Left forelimb (tissue), 1 donor: Measurements from ENCODE around the gene SNAPC2.
A peak's percentile ranks its signal among the peaks of the same experiment; 100 is the strongest.
"Not testable (repeated sequence)": the region's sequence is repeated elsewhere in the genome, so short reads cannot be mapped to it uniquely, and the experiment has no call there.

ENCODE experiments used
- DNase-seq: peaks from one replicate; pipeline ENCODE4 v3.0.0-alpha.2; 2018; ENCODE audit warnings: low spot score

SNAPC2 gene

DNA sequence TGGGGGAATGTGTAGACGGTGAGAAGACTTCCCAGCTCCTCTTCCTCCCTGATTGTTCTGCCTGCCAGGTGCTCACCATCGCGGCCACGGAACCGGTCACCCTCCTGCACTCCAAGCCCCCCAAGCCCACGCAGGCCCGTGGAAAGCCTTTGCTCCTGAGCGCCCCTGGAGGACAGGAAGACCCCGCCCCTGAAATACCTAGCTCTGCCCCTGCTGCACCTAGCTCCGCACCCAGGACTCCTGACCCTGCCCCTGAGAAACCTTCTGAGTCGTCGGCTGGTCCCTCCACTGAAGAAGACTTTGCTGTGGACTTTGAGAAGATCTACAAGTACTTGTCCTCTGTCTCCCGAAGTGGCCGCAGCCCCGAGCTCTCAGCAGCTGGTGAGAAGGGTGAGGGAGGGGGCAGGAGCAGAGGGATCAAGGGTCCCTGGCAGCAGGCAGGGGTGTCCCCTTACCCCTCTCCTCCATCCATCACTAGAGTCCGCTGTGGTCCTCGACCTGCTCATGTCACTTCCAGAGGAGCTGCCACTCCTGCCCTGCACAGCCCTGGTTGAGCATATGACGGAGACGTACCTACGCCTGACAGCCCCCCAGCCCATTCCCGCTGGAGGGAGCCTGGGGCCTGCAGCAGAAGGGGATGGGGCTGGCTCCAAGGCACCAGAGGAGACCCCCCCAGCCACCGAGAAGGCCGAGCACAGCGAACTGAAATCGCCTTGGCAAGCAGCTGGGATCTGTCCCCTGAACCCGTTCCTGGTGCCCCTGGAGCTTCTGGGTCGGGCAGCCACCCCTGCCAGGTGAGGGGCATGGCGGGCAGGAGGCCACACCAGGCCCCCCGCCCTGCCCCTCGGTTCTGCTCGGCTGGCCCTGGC is 2.1 kb downstream of the SNAPC2 start:
- no peak for DNase-seq

DNA sequence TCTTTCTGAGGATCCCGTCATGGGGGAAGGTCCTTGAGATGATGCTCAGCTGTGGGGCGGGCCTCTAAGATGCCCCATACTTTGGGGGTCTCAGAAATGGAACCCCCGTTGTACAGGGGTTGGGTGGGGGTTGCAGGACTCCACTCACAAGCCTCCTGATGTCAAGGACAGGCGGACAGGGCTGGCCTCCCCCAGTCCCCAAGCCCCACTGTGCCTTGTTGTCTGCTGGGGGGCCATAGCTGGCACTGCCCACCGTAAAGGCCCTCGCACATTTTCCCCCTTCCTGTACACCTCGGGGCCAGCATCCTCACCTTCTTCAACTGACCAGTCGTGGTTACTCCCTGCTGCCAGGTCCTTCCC is 2.7 kb downstream of the SNAPC2 start:
- no peak for DNase-seq

DNA sequence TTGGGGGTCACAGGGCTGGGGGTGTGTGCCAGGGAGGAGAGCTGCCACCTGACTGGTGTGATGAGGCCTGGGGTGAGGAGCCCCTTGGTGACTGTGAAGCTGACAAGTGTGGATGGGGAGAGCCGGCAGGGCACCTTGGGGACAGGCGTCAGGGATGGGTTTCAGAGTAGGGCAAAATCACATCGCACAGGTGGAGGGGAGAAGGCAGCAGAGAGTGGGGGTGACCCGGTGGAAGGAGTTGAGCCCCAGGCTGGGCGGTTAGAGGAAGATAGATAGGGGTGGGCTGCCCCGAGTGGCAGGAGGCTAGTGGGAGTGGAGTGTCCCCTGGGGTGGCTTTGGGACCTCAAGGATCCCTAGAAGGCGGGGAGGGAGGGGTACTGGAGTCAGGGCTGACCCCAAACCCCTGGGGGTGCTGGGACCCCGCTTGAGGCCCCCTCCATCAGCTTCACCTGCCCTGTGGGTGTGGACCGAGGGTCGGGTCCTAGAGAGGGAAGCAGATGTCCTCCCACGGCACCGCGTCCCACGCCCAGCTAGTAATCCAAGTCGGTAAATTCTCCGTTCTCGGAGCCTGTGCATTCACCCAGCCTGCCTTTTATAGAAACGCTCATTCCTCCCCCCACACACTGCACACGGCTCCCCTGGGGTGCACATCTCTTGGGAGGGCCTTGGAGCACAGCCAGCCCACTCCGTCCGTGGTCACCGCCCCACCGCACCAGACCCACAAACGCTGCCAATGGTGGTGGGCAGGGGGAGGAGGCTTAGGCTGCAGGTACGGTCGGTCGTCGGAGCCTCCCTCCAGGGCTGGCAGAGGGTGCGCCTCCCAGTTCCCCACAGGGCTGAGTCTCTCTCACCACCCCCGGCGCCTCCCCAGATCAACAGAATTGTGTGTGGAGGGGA is 3.4 kb downstream of the SNAPC2 start:
- DNase-seq: no peak

DNA sequence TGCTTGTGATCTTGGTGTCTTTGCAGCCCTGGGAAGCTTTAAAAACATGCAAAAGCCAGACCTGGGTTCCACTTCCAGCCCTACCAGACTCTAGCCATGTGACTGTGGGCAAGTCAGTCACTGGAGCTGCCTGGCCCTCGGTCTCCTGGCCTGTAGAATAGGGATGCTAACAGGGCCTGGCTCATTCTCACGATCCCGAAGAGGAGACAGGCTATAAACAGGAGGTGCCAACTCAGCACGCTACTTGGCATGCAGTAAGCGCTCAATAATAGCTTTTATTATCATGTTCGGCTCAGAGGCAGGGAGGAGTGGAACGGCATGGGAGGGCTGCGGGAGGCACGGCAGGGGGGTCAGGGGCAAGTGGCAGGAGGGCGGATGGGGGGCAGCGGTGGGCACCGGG is 4.1 kb downstream of the SNAPC2 start:
- no peak for DNase-seq

DNA sequence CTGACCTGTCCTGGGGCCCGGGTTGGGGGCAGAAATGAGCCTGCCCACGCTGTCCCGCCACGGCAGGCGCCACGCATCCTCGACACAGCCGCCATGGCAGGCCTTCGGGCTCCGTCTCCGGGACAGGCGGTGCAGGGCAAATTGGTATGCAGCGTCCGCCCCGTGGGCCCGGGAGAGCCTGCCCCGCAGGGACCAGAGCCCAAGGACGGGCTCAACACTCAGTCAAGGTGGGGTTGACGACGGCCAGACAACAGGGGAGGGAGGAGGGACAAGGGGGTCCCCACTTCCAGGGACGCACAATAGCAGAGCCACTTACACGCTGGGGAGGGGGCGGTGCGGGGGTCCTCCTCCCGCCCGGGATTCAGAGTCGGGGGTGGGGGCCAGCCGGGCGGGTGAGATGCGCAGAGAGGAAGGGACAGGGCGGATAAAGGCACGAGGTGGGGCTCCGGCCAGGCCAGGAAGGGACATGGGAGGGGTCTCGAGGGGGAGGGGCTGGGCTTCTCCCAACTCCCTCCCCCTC is 4.6 kb downstream of the SNAPC2 start:
- no peak for DNase-seq

DNA sequence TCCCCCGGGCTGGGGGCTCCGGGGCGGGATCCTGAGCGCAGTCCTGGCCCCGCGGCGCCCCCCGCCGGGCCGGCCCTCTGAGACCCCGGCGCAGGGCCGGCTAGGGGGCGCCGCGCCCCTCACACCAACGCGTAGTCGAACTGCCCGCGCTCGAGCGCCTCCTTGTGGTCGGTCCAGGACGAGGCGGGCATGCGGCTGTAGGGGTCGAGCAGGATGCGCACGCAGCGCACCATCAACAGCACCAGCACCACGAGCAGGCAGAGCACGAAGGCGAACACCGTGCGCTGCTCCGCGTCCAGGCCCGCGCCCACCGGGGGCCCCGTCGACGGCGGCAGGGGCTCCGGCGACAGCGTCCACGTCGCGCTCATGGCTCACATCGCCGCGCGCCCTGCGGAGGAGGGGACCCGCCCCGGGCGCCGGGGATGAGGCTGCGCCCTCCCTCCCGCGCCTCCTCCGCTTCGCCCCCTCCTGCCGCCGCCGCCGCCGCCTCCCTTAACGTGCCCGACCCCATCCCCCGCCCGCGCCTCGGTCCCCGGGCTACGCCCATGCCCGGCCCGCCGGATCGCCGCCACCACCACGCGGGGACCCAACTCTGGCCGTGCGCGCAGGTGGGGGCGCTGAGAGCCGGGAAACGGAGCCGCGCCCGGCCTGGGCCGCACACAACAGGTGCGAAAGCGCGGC is 5.2 kb downstream of the SNAPC2 start:
- no peak for DNase-seq

DNA sequence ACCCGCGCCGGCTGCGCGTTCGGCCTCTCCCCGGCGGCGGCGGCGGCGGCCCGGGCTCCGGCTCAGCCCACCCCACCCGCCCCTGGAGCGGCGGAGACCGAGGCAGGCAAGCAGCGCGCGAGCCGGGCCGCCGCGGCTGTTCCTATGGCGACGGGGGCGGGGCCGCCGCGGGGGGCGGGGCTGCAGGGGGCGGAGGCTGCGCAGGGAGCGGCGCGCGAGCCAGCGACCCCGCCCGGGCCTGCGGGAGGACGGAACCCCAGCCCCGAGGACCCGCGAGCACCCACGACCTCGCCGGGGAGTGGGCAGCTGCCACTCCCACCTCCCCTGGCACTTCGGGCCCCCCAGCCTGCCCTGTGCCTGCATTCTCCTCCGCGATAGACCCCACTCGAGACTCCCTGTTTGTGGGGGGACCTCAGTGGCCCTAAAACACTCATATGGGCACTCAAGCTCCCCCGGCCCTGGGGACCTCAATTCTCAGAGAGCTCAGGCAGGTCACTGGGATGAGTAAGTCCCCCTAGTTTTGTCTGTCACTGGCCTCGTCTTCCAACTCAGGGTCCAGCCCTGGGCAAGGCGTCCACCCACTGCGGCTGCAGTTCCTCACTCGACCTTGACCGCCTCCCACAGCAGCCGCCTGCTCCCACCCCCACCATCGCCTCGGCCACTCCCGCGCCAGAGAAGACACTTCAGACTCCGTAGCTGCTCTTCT is 6.0 kb downstream of the SNAPC2 start, which contains the start of gene CTXN1:
TSS of gene CTXN1 (minus strand) at position 115 of the 706 bp plus-strand sequence. CDS start 597 bp downstream, outside the sequence.
- DNase-seq: no peak

DNA sequence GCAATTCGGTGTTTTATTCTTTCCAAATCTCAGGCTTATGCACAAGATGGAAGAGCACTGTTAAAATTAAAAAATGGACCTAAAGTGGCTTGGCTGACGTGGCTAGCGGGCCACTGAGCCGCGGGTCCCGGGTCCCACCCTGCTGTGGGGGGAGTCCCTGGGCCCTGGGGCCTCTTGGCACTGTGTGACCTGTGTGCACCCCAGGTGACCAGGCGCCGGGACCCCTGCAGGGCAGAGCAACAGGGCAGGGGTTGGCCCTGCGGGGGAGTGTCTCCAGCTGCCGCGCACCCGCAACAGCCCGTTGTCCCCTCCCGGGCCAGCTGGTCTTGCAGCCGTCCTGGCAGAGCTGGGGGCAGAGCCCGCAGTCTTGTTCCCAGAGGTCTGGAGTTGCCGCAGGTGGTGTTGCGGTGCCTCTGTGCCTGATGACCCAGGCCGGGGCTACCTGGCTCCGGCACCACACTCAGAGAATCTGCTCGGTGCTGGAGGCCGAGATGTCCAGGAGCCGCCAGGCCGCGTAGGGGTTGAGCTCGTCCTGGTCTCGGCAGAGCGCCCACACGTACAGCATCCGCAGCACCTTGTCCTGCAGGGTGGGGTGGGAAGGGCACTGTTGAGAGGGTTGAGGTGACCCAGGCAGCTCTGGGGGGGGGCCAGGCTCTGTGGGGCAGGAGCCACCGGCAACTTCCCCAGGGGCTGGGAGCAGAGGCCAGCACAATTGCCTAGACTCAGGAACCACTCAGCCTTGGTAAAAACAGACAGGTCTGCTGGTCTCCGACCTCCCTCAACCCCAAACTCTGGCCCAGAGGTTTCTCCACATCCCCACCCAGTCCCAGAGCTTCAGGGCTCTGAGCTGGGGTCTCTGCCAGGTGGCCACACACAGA is 6.8 kb downstream of the SNAPC2 start:
- DNase-seq: peak; percentile 68

DNA sequence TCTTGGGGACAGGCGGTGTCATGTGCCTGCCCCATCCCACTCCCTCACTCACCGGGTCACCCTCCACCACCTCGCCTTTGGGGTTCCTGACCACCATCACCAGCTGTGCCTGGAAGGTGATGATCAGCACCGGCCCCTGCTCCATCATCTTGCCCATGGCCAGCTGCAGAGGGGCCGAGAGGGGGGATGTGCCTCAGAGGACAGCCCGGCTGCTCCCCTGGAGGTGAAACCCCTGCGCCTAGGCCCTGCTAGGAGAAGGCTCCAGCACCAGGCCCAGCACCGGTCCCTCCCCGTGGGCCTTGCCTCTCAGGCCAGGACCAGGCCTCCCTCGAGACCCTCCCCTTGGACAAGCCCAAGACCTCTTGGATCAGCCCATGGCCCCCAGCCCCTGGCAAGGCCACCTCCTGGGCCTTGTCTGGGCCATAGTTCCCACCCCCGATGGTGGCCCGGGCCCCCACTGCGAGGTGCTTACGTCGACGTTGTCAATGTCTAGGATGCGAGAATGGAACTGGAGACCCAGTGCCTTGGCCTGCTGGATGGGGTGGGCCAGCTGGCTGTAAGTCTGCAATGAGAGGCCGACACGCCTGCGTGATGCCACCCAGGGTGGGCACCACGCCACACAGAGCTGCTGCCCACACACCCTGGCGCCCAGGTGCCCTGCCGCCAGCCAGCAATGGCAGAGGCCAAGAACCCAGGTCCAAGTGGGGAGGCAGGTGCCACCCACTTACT is 7.6 kb downstream of the SNAPC2 start:
- DNase-seq: peak; percentile 65

DNA sequence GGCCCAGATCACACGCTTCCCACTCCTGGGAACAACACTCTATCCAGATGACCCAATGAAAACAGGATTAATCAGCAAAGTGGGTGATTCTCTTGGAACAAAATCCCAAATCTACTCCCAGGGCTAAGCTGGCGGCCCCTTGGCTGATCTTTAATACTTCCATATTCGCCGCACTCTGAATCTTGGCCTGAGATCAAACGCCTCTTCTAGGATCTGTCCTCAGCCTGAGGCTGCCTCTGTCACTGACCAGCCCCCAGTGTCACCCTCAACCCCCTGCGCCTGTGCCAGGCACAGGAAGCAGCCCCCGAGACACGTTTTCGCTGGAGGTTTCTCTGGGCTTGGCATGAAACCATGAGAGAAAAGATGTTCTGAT is 8.2 kb downstream of the SNAPC2 start:
- DNase-seq: no peak

DNA sequence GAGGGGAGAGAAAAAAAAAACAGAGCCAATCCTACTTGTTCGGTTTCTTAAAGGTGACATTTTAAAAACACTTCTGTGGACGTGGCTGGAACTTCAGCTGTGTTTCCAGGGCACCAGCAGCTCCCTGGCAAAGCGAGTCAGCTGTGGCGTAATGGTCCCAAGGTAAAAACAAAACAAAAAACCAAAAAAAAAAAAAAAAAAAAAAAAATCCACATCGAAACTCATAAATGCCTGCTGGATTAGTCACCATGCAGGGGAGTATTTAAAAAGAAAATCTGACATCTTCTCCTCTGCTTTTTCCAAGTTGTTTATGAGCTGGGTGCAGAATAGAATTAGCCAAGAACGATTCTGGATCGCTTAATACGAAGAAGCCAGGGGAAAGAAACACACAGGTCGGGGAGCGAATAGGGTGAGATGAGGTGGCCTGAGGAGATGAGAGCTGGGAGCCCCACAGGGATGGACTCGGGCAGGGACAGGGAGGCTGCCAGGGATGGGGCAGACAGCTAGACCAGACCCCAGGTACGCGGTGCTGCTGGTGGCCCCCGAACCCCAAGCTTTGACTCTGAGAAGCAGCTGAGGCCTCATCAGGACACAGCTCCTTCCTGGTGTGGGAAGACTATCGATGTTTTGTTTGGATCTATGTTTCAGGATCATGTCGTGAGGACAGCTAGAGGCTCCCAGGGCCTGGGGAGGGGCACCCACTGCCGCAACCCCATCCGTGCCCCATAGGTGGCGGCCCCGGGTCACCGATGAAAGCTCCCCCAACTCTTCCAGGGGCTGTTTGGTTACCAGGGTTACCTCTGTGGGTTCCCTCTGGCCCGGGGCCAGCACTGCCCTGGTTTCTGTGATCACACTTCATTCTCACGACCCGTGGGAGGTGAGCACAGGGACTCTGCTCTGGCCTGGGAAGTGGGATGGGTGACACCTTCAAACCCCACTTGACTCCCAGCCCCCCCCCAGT is 8.9 kb downstream of the SNAPC2 start:
- DNase-seq: no peak

DNA sequence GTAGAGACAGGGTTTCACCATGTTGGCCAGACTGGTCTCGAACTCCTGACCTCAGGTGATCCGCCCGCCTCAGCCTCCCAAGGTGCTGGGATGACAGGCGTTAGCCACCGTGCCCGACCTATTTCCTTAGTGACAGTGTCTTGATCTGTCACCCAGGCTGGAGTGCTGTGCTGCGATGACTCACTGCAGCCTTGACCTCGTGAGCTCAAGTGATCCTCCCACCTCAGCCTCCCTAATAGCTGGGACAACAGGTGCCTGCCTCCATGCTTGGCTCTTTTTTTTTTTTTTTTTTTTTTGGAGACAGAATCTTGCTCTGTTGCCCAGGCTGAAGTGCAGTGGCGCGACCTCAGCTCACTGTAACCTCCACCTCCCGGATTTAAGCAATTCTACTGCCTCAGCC is 9.9 kb downstream of the SNAPC2 start:
- DNase-seq: not testable (repeated sequence)

DNA sequence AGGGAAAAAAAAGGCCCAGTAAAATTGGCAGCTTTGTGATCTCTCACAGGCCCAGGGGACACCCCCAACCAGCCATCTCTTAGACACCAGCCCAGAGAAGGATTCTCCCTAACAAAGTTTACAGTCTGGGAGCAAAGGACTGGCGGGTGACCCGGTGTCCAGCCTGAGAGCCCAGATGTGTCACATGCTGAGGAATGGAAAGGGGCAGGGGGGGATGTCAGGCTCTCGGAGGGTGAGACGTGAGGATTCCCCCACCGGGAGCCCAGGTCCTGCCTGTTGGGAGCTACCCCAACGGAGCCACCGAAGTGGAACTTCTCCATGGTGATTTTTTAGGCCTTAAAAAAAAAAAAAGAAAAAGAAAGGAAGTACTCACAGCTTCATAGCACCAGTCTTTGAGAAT is 10.6 kb downstream of the SNAPC2 start:
- DNase-seq: no peak

DNA sequence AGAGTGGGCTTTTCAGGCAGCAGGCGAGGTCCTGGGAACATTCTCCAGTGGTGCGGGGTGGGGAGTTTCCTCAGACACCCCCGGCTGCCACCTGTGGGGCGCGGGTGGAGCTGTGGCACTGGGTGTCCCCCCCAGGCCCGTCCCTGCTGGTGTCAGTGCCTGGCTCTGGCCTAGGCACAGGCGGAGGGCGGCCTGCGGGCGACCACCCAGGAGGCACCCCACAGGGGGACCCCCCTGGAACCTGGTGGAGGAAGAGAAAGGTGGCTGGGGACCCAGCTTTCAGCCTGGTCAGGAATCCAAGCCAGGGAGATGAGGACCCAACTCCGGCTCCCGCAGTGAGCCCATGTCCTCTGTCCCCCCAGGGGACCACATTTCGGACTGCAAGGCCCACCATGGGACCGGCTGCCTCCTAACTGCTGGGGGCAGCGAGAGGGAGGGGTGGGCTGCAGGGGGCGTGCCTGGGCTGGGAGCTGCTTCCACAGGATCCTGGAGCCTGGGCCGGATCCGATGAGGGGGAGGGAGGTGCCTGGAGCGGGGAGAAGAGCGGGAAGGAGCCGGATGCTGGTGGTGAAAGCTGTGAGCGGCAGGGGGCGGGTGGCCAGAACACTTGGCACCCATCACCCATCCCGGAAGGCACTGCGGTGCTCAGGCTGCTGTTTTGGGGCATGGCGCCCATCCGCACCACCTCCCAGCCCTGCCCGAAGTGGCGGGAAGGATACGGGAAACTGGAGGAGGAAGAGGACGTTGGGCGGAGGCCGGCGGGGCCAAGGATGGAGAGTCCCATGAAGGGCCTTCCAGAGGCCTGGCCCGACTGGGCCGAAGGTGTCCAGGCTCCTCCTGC is 11.3 kb downstream of the SNAPC2 start:
- DNase-seq: no peak

DNA sequence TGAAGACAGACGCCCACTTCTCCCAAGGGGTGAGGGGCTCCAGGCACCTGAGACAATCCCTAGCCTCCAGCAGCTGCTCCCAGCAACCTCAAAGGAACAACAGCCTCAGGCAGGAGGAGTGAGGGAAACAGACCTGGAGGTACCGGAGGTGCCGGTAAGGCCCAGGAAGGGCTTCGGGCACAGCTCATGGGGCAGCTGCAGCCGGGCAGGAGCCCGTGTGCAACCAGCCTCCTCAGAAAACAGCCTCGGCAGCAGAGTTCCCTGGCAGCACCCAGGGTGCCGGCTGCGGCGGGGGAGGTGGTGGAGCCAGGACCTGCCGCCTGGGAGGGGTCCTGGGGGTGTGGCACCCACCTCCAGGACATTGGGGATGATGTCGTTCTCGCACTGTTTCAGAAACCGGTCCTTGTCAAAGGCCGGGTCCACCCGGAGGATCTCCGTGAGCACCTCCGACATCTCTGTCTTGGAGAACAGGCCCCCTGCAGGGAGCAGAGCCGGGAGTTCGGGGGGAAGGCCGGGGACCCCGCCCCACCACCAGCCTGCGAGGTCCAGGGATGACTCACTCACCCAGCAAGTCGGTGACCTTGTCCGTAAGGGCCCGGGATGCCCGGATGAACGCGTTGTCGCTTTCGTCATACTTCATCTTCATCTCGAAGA is 12.3 kb downstream of the SNAPC2 start:
- DNase-seq: no peak

DNA sequence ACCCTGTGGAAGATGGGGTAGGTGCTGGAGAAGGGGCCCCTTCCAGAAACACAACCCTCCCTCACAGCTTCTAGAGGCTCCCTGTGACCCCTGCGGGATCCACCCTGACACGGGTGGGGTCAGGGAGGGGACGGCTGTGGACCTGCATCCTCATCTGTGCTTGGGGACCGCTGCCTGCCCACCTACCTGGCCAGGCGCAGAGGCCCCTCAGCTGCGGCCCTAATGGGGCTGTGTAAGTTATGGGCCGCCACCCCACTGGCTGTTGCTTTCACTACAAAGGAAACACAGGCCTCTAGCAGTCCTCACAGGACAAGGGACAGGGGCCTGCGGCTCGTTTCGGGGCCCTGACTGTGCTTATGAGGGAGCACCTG is 12.8 kb downstream of the SNAPC2 start:
- no peak for DNase-seq

DNA sequence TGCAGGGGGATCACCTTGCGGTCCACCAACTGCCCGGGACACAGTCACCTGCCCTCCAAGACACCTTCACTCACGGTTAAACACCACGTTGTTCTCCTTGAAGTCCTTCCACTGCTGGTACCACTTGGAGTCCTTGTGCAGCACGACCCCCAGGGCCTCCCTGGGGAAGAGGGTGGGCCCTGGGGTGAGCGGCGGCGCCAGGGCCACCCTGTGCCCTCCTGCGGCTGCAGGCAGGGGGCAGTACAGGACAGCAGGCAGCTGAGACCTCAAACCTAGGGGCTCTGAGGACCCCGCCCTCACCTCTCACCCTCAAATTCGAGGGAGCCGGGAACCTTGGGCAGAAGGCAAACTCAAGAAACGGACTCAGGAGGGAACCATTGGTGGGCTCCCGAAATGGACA is 13.3 kb downstream of the SNAPC2 start:
- DNase-seq: no peak
